K562 (cell line): Measurements from ENCODE around the gene CSNK1A1L. TPM values are rescaled to one million over a fixed set of nuclear protein-coding genes. Genes with fewer than 3 reads are reported as not detected.

Experiments
- ATAC-seq: fragments of 200-7000 bp; cut with Tn5 transposase; 3 replicates; pipeline ENCODE4 v1.9.1; 2020; ENCODE audit warnings: moderate library complexity
- BruUV-seq: library from RNA; stranded (reverse); fragments of 400-500 nt; replicated peaks from 2 replicates; lab custom pipeline; 2021; lab: Mats Ljungman, UMichigan
- CTCF ChIA-PET: fragments of 300-600 bp; formaldehyde crosslinking; extraction: SDS; loops from one replicate; lab custom pipeline; 2021; ENCODE audit warnings: low intra/inter-chr PET ratio; lab: Yijun Ruan, JAX
- POLR2A ChIA-PET: fragments of 300-600, 350-650 bp; sonication (Branson Sonifier 250); formaldehyde crosslinking; extraction: SDS; loops from one replicate; lab custom pipeline; 2021; ENCODE audit warnings: antibody characterized with exemption, inconsistent platforms; lab: Yijun Ruan, JAX
- DNase-seq, 4 experiments: peaks; one replicate each; pipeline versions ENCODE4 v3.0.0 to v3.0.0-alpha.2; 2011 to 2018; ENCODE audit warnings: low spot score in 3 of 4, mixed read lengths in 3 of 4; ENCODE audit errors: extremely low read depth in 1 of 4
- FAIRE-seq: peaks from 2 replicates; lab custom pipeline; 2011; peaks lifted over from hg19 to GRCh38; lab: Jason Lieb, UNC
- H2AFZ ChIP-seq: 2 replicates; pipeline ENCODE4 v1.6.0; 2011; ENCODE audit warnings: low read depth, low read length, control low read depth, inconsistent platforms
- H3K27ac ChIP-seq: fragments of 200-600 bp; 3 replicates; pipeline ENCODE4 v1.8.0; 2011; ENCODE audit warnings: low read depth, mild to moderate bottlenecking, control low read depth, inconsistent platforms, low read length, moderate library complexity, mixed read lengths; ENCODE audit errors: extremely low read depth
- H3K27me3 ChIP-seq, 2 experiments: fragments of 300-600 bp in 1 of 2; 2 replicates in 1 of 2; 3 replicates in 1 of 2; pipeline versions ENCODE4 v1.6.0 to v1.8.0; 2011; ENCODE audit warnings: inconsistent platforms in 2 of 2, low read length in 2 of 2, mild to moderate bottlenecking in 1 of 2, mixed read lengths in 1 of 2, moderate library complexity in 1 of 2; ENCODE audit not compliant: control insufficient read depth in 2 of 2, insufficient read depth in 2 of 2
- H3K36me3 ChIP-seq: fragments of 300-600 bp; 3 replicates; pipeline ENCODE4 v1.8.0; 2011; ENCODE audit warnings: mild to moderate bottlenecking, low read length, inconsistent platforms; ENCODE audit not compliant: control insufficient read depth, insufficient read depth
- H3K4me1 ChIP-seq, 2 experiments: fragments of 200-600 bp in 1 of 2; replicated peaks in 1 of 2; 2 replicates in 1 of 2; 3 replicates in 1 of 2; pipeline versions ENCODE4 v1.5.1 to v1.8.0; 2011; ENCODE audit warnings: inconsistent platforms in 2 of 2, low read length in 2 of 2, mild to moderate bottlenecking in 1 of 2, mixed read lengths in 1 of 2, moderate library complexity in 1 of 2; ENCODE audit not compliant: control insufficient read depth in 2 of 2, insufficient read depth in 2 of 2
- H3K4me2 ChIP-seq: 2 replicates; pipeline ENCODE4 v1.6.1; 2011; ENCODE audit warnings: low read length, control low read depth, inconsistent platforms, mixed read lengths; ENCODE audit not compliant: insufficient read depth
- H3K4me3 ChIP-seq: fragments of 200-600 bp; sonication (generic), shearing (Covaris generic); 2 replicates; pipeline ENCODE4 v1.5.1; 2016; ENCODE audit warnings: control low read depth, inconsistent platforms
- H3K79me2 ChIP-seq: fragments of 200-600 bp; 3 replicates; pipeline ENCODE4 v1.8.0; 2011; ENCODE audit warnings: low read length, inconsistent platforms; ENCODE audit not compliant: control insufficient read depth, insufficient read depth
- H3K9ac ChIP-seq, 2 experiments: 2 replicates each; pipeline versions ENCODE4 v1.6.0 to v1.6.1; 2011; ENCODE audit warnings: low read depth in 2 of 2, low read length in 2 of 2, control low read depth in 1 of 2, inconsistent platforms in 1 of 2, mild to moderate bottlenecking in 1 of 2, mixed read lengths in 1 of 2; ENCODE audit not compliant: insufficient read depth in 1 of 2
- H3K9me1 ChIP-seq: one replicate; pipeline ENCODE4 v1.6.0; 2011; ENCODE audit warnings: inconsistent platforms, mild to moderate bottlenecking, low read length, moderate library complexity; ENCODE audit not compliant: control insufficient read depth, insufficient read depth
- H3K9me3 ChIP-seq: replicated peaks from 2 replicates; pipeline ENCODE4 v1.5.1; 2011; ENCODE audit warnings: low read depth, low read length, inconsistent platforms; ENCODE audit not compliant: control insufficient read depth, insufficient read depth
- H4K20me1 ChIP-seq: replicated peaks from 2 replicates; pipeline ENCODE4 v1.6.1; 2011; ENCODE audit warnings: low read length, inconsistent platforms, mixed read lengths; ENCODE audit not compliant: control insufficient read depth, insufficient read depth
- ARID1B ChIP-seq: fragments of 450-650 bp; IDR thresholded peaks from 2 replicates; pipeline ENCODE4 v1.6.1; 2016; ENCODE audit warnings: antibody characterized with exemption, mild to moderate bottlenecking, inconsistent platforms
- ESRRA ChIP-seq: fragments of 450-650 bp; IDR thresholded peaks from 2 replicates; pipeline ENCODE4 v1.6.1; 2014; ENCODE audit warnings: low read depth, mild to moderate bottlenecking, moderate library complexity, borderline replicate concordance
- FOXJ3 ChIP-seq: sonication (generic); formaldehyde crosslinking; IDR thresholded peaks from 2 replicates; pipeline ENCODE4 v1.4.0; 2020; ENCODE audit warnings: mild to moderate bottlenecking, missing genetic modification reagents
- KAT7 ChIP-seq: sonication (generic); formaldehyde crosslinking; IDR thresholded peaks from 2 replicates; pipeline ENCODE4 v1.8.0; 2022; ENCODE audit warnings: missing genetic modification reagents, mild to moderate bottlenecking, borderline replicate concordance
- NONO ChIP-seq, 2 experiments: fragments of 200-400 bp in 1 of 2; fragments of 450-650 bp in 1 of 2; formaldehyde crosslinking in 1 of 2; IDR thresholded peaks; 2 replicates each; pipeline ENCODE4 v1.6.1; 2017; ENCODE audit warnings: low read depth in 2 of 2, mild to moderate bottlenecking in 2 of 2, moderate library complexity in 2 of 2, low read length in 1 of 2
- PTTG1 ChIP-seq: fragments of 450-650 bp; IDR thresholded peaks from 2 replicates; pipeline ENCODE4 v1.6.1; 2016; ENCODE audit warnings: low read depth, mild to moderate bottlenecking, missing genetic modification characterization, missing compliant biosample characterization
- SNAPC5 ChIP-seq: fragments of 250-450 bp; sonication (Bioruptor Pico); IDR thresholded peaks from 2 replicates; pipeline ENCODE4 v1.8.0; 2021; ENCODE audit warnings: moderate library complexity, mild to moderate bottlenecking, inconsistent platforms
- STAT6 ChIP-seq: sonication (generic); formaldehyde crosslinking; IDR thresholded peaks from 2 replicates; pipeline ENCODE4 v1.8.1; 2023; ENCODE audit warnings: mild to moderate bottlenecking, missing genetic modification reagents
- ZBTB12 ChIP-seq: fragments of 250-450 bp; sonication (Bioruptor Pico); IDR thresholded peaks from 2 replicates; pipeline ENCODE4 v1.4.0; 2020
- ZBTB5 ChIP-seq: fragments of 450-650 bp; IDR thresholded peaks from 2 replicates; pipeline ENCODE4 v1.6.1; 2017; ENCODE audit warnings: antibody characterized with exemption
- ZNF277 ChIP-seq: fragments of 250-450 bp; sonication (Bioruptor Pico); IDR thresholded peaks from 2 replicates; pipeline ENCODE4 v1.8.0; 2022; ENCODE audit warnings: inconsistent platforms, mild to moderate bottlenecking, moderate library complexity, borderline replicate concordance
- ZNF280A ChIP-seq: fragments of 450-650 bp; IDR thresholded peaks from 2 replicates; pipeline ENCODE4 v1.6.1; 2018; ENCODE audit warnings: mild to moderate bottlenecking, low read depth; ENCODE audit not compliant: partially characterized antibody
- ZNF282 ChIP-seq: sonication (generic); formaldehyde crosslinking; IDR thresholded peaks from 2 replicates; pipeline ENCODE4 v1.8.1; 2023; ENCODE audit warnings: missing genetic modification reagents
- WGBS: fragments of 100-300 bp; shearing (Covaris generic); methylation state at CpG from one replicate; pipeline ENCODE4 v1.1.6; 2016; ENCODE audit warnings: low coverage, mixed read lengths; ENCODE audit not compliant: insufficient coverage; ENCODE audit errors: missing lambda C conversion rate; 5-methylcytosine and 5-hydroxymethylcytosine counted together
- in situ Hi-C: fragments of 300-500 bp; cut with MboI; formaldehyde crosslinking; loops from 4 replicates; pipeline ENCODE4 v1.15.0; 2018; ENCODE audit warnings: inconsistent platforms, mixed read lengths
- intact Hi-C: fragments of 100-400 bp; cut with micrococcal nuclease; formaldehyde crosslinking; loops from 2 replicates; pipeline ENCODE4 v1.14.2; 2022
- polyA plus RNA-seq, 8 experiments: library from polyadenylated mRNA; depleted of rRNA in 4 of 8; stranded (reverse) in 5 of 8; unstranded in 3 of 8; fragments of >200 nt; fragmentation: Nextera tagmentation in 2 of 8; fragmentation: Illumina TruSeq in 1 of 8; extraction: Ambion mirVana in 2 of 8; extraction: Trizol in 1 of 8; gene quantifications; 2 replicates each; pipeline versions ENCODE4 v1.2.1 to v1.2.3, GENCODE V29; 2011 to 2014; ENCODE audit warnings: inconsistent platforms in 1 of 8, missing spikeins in 1 of 8
- total RNA-seq, 7 experiments: library from RNA; depleted of rRNA in 6 of 7; stranded (reverse); fragments of >200 nt in 6 of 7; fragmentation: Illumina TruSeq in 2 of 7; extraction: Trizol in 2 of 7; gene quantifications; 2 replicates each; pipeline versions ENCODE4 v1.2.1 to v1.2.3, GENCODE V29; 2011 to 2021; ENCODE audit warnings: low replicate concordance in 1 of 7

Gene CSNK1A1L
- total and polyA plus RNA-seq, 9 of the 15 experiments (the other 6 are each of a cell fraction or from before 2014, with no cell fraction given), result not detected

- FAIRE-seq, result no peak
- H3K27me3 ChIP-seq, result no peaks in the 10 kb centered on the region
- CTCF ChIA-PET, result no interaction called here
- ATAC-seq, result no peak
- H3K27ac ChIP-seq, result no peak overlapping the region
- H3K9me3 ChIP-seq, result no peaks in the 10 kb centered on the region
- TF ChIP-seq KAT7 (CRISPR knock-in tag) (no peak), SNAPC5 (CRISPR knock-in tag) (no peak), ARID1B (no peak), PTTG1 (tag) (no peak), ZNF277 (CRISPR knock-in tag) (no peak), ZNF280A (no peak), ZBTB12 (CRISPR knock-in tag) (no peak), ESRRA (no peak), NONO (IDR thresholded peaks at IDR 0.05; ENCODE audit: low read depth in 2 of 2, low read length in 1 of 2) (no peak), STAT6 (CRISPR knock-in tag) (no peak), FOXJ3 (CRISPR knock-in tag) (no peak), ZNF282 (no peak), ZBTB5 (no peak)
- intact Hi-C loops (no loop called here), in situ Hi-C loops (loop anchor here (25.0 kb wide), 1 partner anchor 1790 kb away; no protein-coding TSS in a partner anchor)
- H3K4me3 ChIP-seq, result no peak overlapping the region
- no peak for DNase-seq
- no peaks in the 10 kb centered on the region for H4K20me1 ChIP-seq
- BruUV-seq, result no TSS peak
- WGBS, result 0% methylated on average over 4 of the region's 4 CpGs
- H3K4me2 ChIP-seq, result no peak overlapping the region
- no peak overlapping the region for H2AFZ ChIP-seq
- H3K4me1 ChIP-seq, result no peaks in the 10 kb centered on the region
- H3K36me3 ChIP-seq, result no peaks in the 10 kb centered on the region
- POLR2A ChIA-PET, result no interaction called here
- H3K9me1 ChIP-seq, result no peaks in the 10 kb centered on the region
- no peak overlapping the region for H3K9ac ChIP-seq
- H3K79me2 ChIP-seq, result no peaks in the 10 kb centered on the region
Measured at GRCh38 chr13:37097076-37097475, 8.4 kb downstream of the CSNK1A1L start.
